SK-N-SH treated with all-trans-retinoic acid at 6 μM for 48 hours (cell line): Measurements from ENCODE around the gene MESP2.

Experiments
- ATAC-seq: fragments of 200-7000 bp; cut with Tn5 transposase; 3 replicates; pipeline ENCODE4 v1.9.1; 2020; ENCODE audit warnings: mild to moderate bottlenecking, moderate library complexity
- ARNTL ChIP-seq: fragments of 450-650 bp; formaldehyde crosslinking; IDR thresholded peaks from 2 replicates; pipeline ENCODE4 v1.5.0; 2020; ENCODE audit warnings: low read depth, mild to moderate bottlenecking, moderate library complexity, borderline replicate concordance
- BACH2 ChIP-seq: fragments of 250-450 bp; sonication (Bioruptor Pico); IDR thresholded peaks from 2 replicates; pipeline ENCODE4 v1.9.0; 2021; ENCODE audit warnings: mild to moderate bottlenecking, borderline replicate concordance
- CSDC2 ChIP-seq: fragments of 250-450 bp; sonication (Bioruptor Pico); IDR thresholded peaks from 2 replicates; pipeline ENCODE4 v1.5.0; 2020; ENCODE audit warnings: mild to moderate bottlenecking, moderate library complexity
- CSRNP3 ChIP-seq: fragments of 250-450 bp; sonication (Bioruptor Pico); IDR thresholded peaks from 2 replicates; pipeline ENCODE4 v1.5.1; 2021; ENCODE audit warnings: mild to moderate bottlenecking, moderate library complexity
- ESRRG ChIP-seq: fragments of 250-450 bp; sonication (Bioruptor Pico); IDR thresholded peaks from 2 replicates; pipeline ENCODE4 v1.6.1; 2021; ENCODE audit warnings: mild to moderate bottlenecking
- GLIS3 ChIP-seq: fragments of 250-450 bp; sonication (Bioruptor Pico); IDR thresholded peaks from 2 replicates; pipeline ENCODE4 v1.5.0; 2020; ENCODE audit warnings: mild to moderate bottlenecking, moderate library complexity
- ISL1 ChIP-seq: fragments of 250-450 bp; sonication (Bioruptor Pico); IDR thresholded peaks from 2 replicates; pipeline ENCODE4 v2.1.2; 2022; ENCODE audit warnings: mild to moderate bottlenecking, moderate library complexity
- OSR1 ChIP-seq: fragments of 250-450 bp; sonication (Bioruptor Pico); IDR thresholded peaks from 2 replicates; pipeline ENCODE4 v1.8.0; 2022; ENCODE audit warnings: moderate library complexity, mild to moderate bottlenecking, inconsistent platforms
- PATZ1 ChIP-seq: fragments of 250-450 bp; sonication (Bioruptor Pico); IDR thresholded peaks from 2 replicates; pipeline ENCODE4 v1.8.0; 2020; ENCODE audit warnings: mild to moderate bottlenecking, moderate library complexity, borderline replicate concordance
- PPARA ChIP-seq: fragments of 250-450 bp; sonication (Bioruptor Pico); IDR thresholded peaks from 2 replicates; pipeline ENCODE4 v1.5.0; 2020; ENCODE audit warnings: mild to moderate bottlenecking, borderline replicate concordance
- RARB ChIP-seq: fragments of 250-450 bp; sonication (Bioruptor Pico); IDR thresholded peaks from 2 replicates; pipeline ENCODE4 v1.8.0; 2021; ENCODE audit warnings: mild to moderate bottlenecking, moderate library complexity
- SNAI2 ChIP-seq: fragments of 250-450 bp; sonication (Bioruptor Pico); IDR thresholded peaks from 2 replicates; pipeline ENCODE4 v1.5.0; 2020; ENCODE audit warnings: mild to moderate bottlenecking, moderate library complexity
- TCF4 ChIP-seq: fragments of 250-450 bp; sonication (Bioruptor Pico); IDR thresholded peaks from 2 replicates; pipeline ENCODE4 v1.8.0; 2021; ENCODE audit warnings: mild to moderate bottlenecking, moderate library complexity, borderline replicate concordance
- TOX ChIP-seq: fragments of 250-450 bp; sonication (Bioruptor Pico); IDR thresholded peaks from 2 replicates; pipeline ENCODE4 v1.8.0; 2021; ENCODE audit warnings: mild to moderate bottlenecking, moderate library complexity, borderline replicate concordance
- ZC3H10 ChIP-seq: fragments of 250-450 bp; sonication (Bioruptor Pico); IDR thresholded peaks from 2 replicates; pipeline ENCODE4 v1.5.1; 2021; ENCODE audit warnings: mild to moderate bottlenecking, moderate library complexity
- ZFP3 ChIP-seq: fragments of 250-450 bp; sonication (Bioruptor Pico); IDR thresholded peaks from 2 replicates; pipeline ENCODE4 v1.5.0; 2020; ENCODE audit warnings: mild to moderate bottlenecking, moderate library complexity
- ZFP30 ChIP-seq: fragments of 450-650 bp; formaldehyde crosslinking; IDR thresholded peaks from 2 replicates; pipeline ENCODE4 v1.5.0; 2022; ENCODE audit warnings: mild to moderate bottlenecking, moderate library complexity
- ZNF565 ChIP-seq: fragments of 450-650 bp; formaldehyde crosslinking; conservative IDR thresholded peaks from 2 replicates; pipeline ENCODE4 v1.5.0; 2020; ENCODE audit warnings: low read depth, mild to moderate bottlenecking, moderate library complexity
- ZNF70 ChIP-seq: fragments of 450-650 bp; formaldehyde crosslinking; IDR thresholded peaks from 2 replicates; pipeline ENCODE4 v1.5.0; 2020; ENCODE audit warnings: mild to moderate bottlenecking, moderate library complexity
- TF ChIP-seq, protein P1 (sequence below): fragments of 250-450 bp; sonication (Bioruptor Pico); IDR thresholded peaks from 2 replicates; pipeline ENCODE4 v1.8.0; 2021; ENCODE audit warnings: low read depth, mild to moderate bottlenecking, moderate library complexity, borderline replicate concordance
- TF ChIP-seq, protein P2 (sequence below): fragments of 250-450 bp; sonication (Bioruptor Pico); IDR thresholded peaks from 2 replicates; pipeline ENCODE4 v1.5.1; 2020; ENCODE audit warnings: low read depth, mild to moderate bottlenecking, moderate library complexity

MESP2 gene

GRCh38 chr15:89808160-89808870 lies 32.2 kb downstream of the MESP2 start:
- ATAC-seq, result no peak
- TF ChIP-seq ZFP30 (no peak), CSDC2 (CRISPR knock-in tag) (no peak), ESRRG (CRISPR knock-in tag) (no peak), SNAI2 (no peak), GLIS3 (CRISPR knock-in tag) (no peak)

- TF ChIP-seq CSRNP3 (CRISPR knock-in tag) (no peak), OSR1 (no peak), ZFP3 (no peak), ZNF565 (CRISPR knock-in tag) (no peak), TOX (CRISPR knock-in tag) (no peak), ARNTL (no peak), ZNF70 (CRISPR knock-in tag) (no peak), ZFP30 (no peak), PPARA (no peak), PATZ1 (CRISPR knock-in tag) (no peak), TCF4 (CRISPR knock-in tag) (no peak), ISL1 (CRISPR knock-in tag) (no peak), GLIS3 (CRISPR knock-in tag) (no peak), BACH2 (no peak)
- TF ChIP-seq, protein P1, sequence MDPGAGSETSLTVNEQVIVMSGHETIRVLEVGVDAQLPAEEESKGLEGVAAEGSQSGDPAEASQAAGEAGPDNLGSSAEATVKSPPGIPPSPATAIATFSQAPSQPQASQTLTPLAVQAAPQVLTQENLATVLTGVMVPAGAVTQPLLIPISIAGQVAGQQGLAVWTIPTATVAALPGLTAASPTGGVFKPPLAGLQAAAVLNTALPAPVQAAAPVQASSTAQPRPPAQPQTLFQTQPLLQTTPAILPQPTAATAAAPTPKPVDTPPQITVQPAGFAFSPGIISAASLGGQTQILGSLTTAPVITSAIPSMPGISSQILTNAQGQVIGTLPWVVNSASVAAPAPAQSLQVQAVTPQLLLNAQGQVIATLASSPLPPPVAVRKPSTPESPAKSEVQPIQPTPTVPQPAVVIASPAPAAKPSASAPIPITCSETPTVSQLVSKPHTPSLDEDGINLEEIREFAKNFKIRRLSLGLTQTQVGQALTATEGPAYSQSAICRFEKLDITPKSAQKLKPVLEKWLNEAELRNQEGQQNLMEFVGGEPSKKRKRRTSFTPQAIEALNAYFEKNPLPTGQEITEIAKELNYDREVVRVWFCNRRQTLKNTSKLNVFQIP (CRISPR knock-in tag), result no peak
- TF ChIP-seq, protein P2, sequence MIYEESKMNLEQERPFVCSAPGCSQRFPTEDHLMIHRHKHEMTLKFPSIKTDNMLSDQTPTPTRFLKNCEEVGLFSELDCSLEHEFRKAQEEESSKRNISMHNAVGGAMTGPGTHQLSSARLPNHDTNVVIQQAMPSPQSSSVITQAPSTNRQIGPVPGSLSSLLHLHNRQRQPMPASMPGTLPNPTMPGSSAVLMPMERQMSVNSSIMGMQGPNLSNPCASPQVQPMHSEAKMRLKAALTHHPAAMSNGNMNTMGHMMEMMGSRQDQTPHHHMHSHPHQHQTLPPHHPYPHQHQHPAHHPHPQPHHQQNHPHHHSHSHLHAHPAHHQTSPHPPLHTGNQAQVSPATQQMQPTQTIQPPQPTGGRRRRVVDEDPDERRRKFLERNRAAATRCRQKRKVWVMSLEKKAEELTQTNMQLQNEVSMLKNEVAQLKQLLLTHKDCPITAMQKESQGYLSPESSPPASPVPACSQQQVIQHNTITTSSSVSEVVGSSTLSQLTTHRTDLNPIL, result no peak
- TF ChIP-seq, all 23 proteins: peak for 0
- no peak for ATAC-seq
These were observed 33.1 kb downstream of the MESP2 start for GRCh38 chr15:89809093-89809786.

GRCh38 chr15:89809787-89810148 lies 33.6 kb downstream of the MESP2 start:
- ATAC-seq, result no peak
- TF ChIP-seq BACH2, result no peak
- peak; percentile 95 for TF ChIP-seq ZFP3

GRCh38 chr15:89810837-89811236 lies 34.7 kb downstream of the MESP2 start:
- ATAC-seq, result no peak
- TF ChIP-seq OSR1 (no peak), ZFP3 (no peak)

GRCh38 chr15:89812011-89812846 lies 36.1 kb downstream of the MESP2 start:
- ATAC-seq, result no peak
- no peak for TF ChIP-seq RARB (CRISPR knock-in tag)
- no peak for TF ChIP-seq ISL1 (CRISPR knock-in tag)
- no peak for TF ChIP-seq ZFP3
- TF ChIP-seq PATZ1 (CRISPR knock-in tag), result no peak
- TF ChIP-seq ZNF565 (CRISPR knock-in tag), result no peak
- no peak for TF ChIP-seq CSDC2 (CRISPR knock-in tag)
- TF ChIP-seq, protein P2, result no peak
- TF ChIP-seq ZC3H10, result no peak
